Fibroblast of the aortic adventitia (primary cell): ENCODE results near the gene LUM. TPM values are rescaled to one million over a fixed set of nuclear protein-coding genes. Genes with fewer than 3 reads are reported as not detected.

Experiments
- DNase-seq: peaks from one replicate; pipeline ENCODE4 v3.0.0-alpha.2; 2010; ENCODE audit warnings: low read depth
- H3K4me3 ChIP-seq: 2 replicates; pipeline ENCODE4 v1.5.1; 2011; ENCODE audit warnings: low read depth, mild to moderate bottlenecking, control low read depth, low read length, moderate library complexity
- CTCF ChIP-seq: IDR thresholded peaks from 2 replicates; pipeline ENCODE4 v1.5.1; 2011; ENCODE audit warnings: mild to moderate bottlenecking, low read length, control low read depth, inconsistent platforms; ENCODE audit not compliant: insufficient read depth
- total RNA-seq: library from RNA; depleted of rRNA; stranded (reverse); fragments of >200 nt; gene quantifications from 2 replicates; pipeline ENCODE4 v1.2.3, GENCODE V29; 2012; ENCODE audit warnings: low replicate concordance

The LUM gene
- total RNA-seq, 1 donor = 582 TPM

GRCh38 chr12:91056488-91056887 is 54.8 kb downstream of the LUM start:
- no peak for DNase-seq
- no peak overlapping the region for H3K4me3 ChIP-seq
- TF ChIP-seq CTCF = no peak

- TF ChIP-seq CTCF = no peak
- no peak overlapping the region for H3K4me3 ChIP-seq
- DNase-seq = no peak
Observed at GRCh38 chr12:91055976-91056375, 55.3 kb downstream of the LUM start.

GRCh38 chr12:91053951-91054715 is 57.2 kb downstream of the LUM start:
- no peak overlapping the region for H3K4me3 ChIP-seq
- DNase-seq = peak; percentile 87
- no peak for TF ChIP-seq CTCF

Other genes starting within 250 kb of the LUM start
- not detected in 2 replicates for gene CCER1, start 156.3 kb downstream of the LUM start, total RNA-seq
- not detected in 2 replicates for gene EPYC, start 106.5 kb downstream of the LUM start, total RNA-seq
- gene KERA, start 53.5 kb downstream of the LUM start, total RNA-seq = not detected in 2 replicates
- 1,482 and 2,298 TPM in 2 replicates for gene DCN, start 71.3 kb upstream of the LUM start, total RNA-seq